Mesenchymal stem cell (in vitro differentiated cells and primary cell): ENCODE measurements around the gene VTI1B.
"Not testable (repeated sequence)": the region's sequence is repeated elsewhere in the genome, so short reads cannot be mapped to it uniquely, and the experiment has no call there.

Experiments used
- DNase-seq: peaks from one replicate; pipeline ENCODE4 v3.0.0-alpha.2; 2013
- H2AFZ ChIP-seq: one replicate; pipeline ENCODE4 v1.6.1; 2013; ENCODE audit warnings: low read depth, mild to moderate bottlenecking, control low read depth, inconsistent platforms, low read length, moderate library complexity
- H2AK5ac ChIP-seq: 2 replicates; pipeline ENCODE4 v1.6.1; 2013; ENCODE audit warnings: low read length, moderate library complexity, mild to moderate bottlenecking, inconsistent platforms; ENCODE audit not compliant: severe bottlenecking
- H2BK120ac ChIP-seq: one replicate; pipeline ENCODE4 v1.6.1; 2013; ENCODE audit warnings: low read depth, mild to moderate bottlenecking, inconsistent platforms, low read length, moderate library complexity
- H2BK12ac ChIP-seq, 2 experiments: one replicate each; pipeline ENCODE4 v1.6.1; 2013; ENCODE audit warnings: inconsistent platforms in 2 of 2, low read length in 2 of 2, mild to moderate bottlenecking in 2 of 2, moderate library complexity in 2 of 2, control low read depth in 1 of 2
- H2BK15ac ChIP-seq: one replicate; pipeline ENCODE4 v1.6.1; 2013; ENCODE audit warnings: mild to moderate bottlenecking, low read depth, inconsistent platforms; ENCODE audit not compliant: poor library complexity, severe bottlenecking
- H2BK5ac ChIP-seq: 2 replicates; pipeline ENCODE4 v1.6.1; 2013; ENCODE audit warnings: low read depth, mild to moderate bottlenecking, low read length, control low read depth, inconsistent platforms; ENCODE audit not compliant: poor library complexity, severe bottlenecking
- H3K14ac ChIP-seq, 2 experiments: one replicate each; pipeline ENCODE4 v1.6.1; 2013; ENCODE audit warnings: inconsistent platforms in 2 of 2, low read length in 2 of 2, control low read depth in 1 of 2, mild to moderate bottlenecking in 1 of 2, moderate library complexity in 1 of 2
- H3K18ac ChIP-seq, 2 experiments: one replicate each; pipeline ENCODE4 v1.6.1; 2013; ENCODE audit warnings: inconsistent platforms in 2 of 2, low read length in 2 of 2, control low read depth in 1 of 2, low read depth in 1 of 2, mild to moderate bottlenecking in 1 of 2
- H3K23ac ChIP-seq, 2 experiments: one replicate each; pipeline ENCODE4 v1.6.1; 2013; ENCODE audit warnings: inconsistent platforms in 2 of 2, low read length in 2 of 2, mild to moderate bottlenecking in 2 of 2, moderate library complexity in 2 of 2, control low read depth in 1 of 2
- H3K27ac ChIP-seq: 2 replicates; pipeline ENCODE4 v1.5.1; 2013; ENCODE audit warnings: mild to moderate bottlenecking, moderate library complexity, low read length, control low read depth, inconsistent platforms; ENCODE audit not compliant: poor library complexity, severe bottlenecking
- H3K27me3 ChIP-seq, 2 experiments: 2 replicates each; pipeline versions ENCODE4 v1.6.1 to v1.7.0; 2013; ENCODE audit warnings: low read length in 2 of 2, mild to moderate bottlenecking in 2 of 2, moderate library complexity in 2 of 2, control low read depth in 1 of 2, inconsistent platforms in 1 of 2; ENCODE audit not compliant: control insufficient read depth in 1 of 2, insufficient read depth in 1 of 2
- H3K36me3 ChIP-seq, 2 experiments: 2 replicates each; pipeline versions ENCODE4 v1.6.1 to v1.7.0; 2013; ENCODE audit warnings: low read length in 2 of 2, control low read depth in 1 of 2, inconsistent platforms in 1 of 2, low read depth in 1 of 2, mild to moderate bottlenecking in 1 of 2; ENCODE audit not compliant: insufficient read depth in 2 of 2, control insufficient read depth in 1 of 2
- H3K4ac ChIP-seq, 2 experiments: one replicate each; pipeline ENCODE4 v1.6.1; 2013; ENCODE audit warnings: inconsistent platforms in 2 of 2, low read length in 2 of 2, mild to moderate bottlenecking in 2 of 2, moderate library complexity in 2 of 2, control low read depth in 1 of 2, low read depth in 1 of 2
- H3K4me1 ChIP-seq: 2 replicates; pipeline ENCODE4 v1.6.1; 2013; ENCODE audit warnings: low read depth, low read length, control low read depth; ENCODE audit not compliant: control insufficient read depth, insufficient read depth
- H3K4me2 ChIP-seq: 2 replicates; pipeline ENCODE4 v1.6.1; 2013; ENCODE audit warnings: low read length, mild to moderate bottlenecking, inconsistent platforms; ENCODE audit not compliant: poor library complexity, severe bottlenecking
- H3K4me3 ChIP-seq, 2 experiments: 2 replicates each; pipeline versions ENCODE4 v1.5.1 to v1.7.0; 2013; ENCODE audit warnings: low read length in 2 of 2, mild to moderate bottlenecking in 2 of 2, control low read depth in 1 of 2, low read depth in 1 of 2; ENCODE audit not compliant: insufficient read depth in 1 of 2
- H3K79me1 ChIP-seq: replicated peaks from 2 replicates; pipeline ENCODE4 v1.6.1; 2013; ENCODE audit warnings: mild to moderate bottlenecking, control low read depth, low read length, inconsistent platforms; ENCODE audit not compliant: poor library complexity, severe bottlenecking
- H3K9ac ChIP-seq: 2 replicates; pipeline ENCODE4 v1.7.0; 2013; ENCODE audit warnings: mild to moderate bottlenecking, low read length, moderate library complexity
- H3K9me3 ChIP-seq: 2 replicates; pipeline ENCODE4 v1.7.0; 2013; ENCODE audit warnings: mild to moderate bottlenecking, low read length; ENCODE audit not compliant: control insufficient read depth
- H4K8ac ChIP-seq: one replicate; pipeline ENCODE4 v1.6.1; 2013; ENCODE audit warnings: inconsistent platforms, mild to moderate bottlenecking, low read length, moderate library complexity
- H4K91ac ChIP-seq: one replicate; pipeline ENCODE4 v1.6.1; 2013; ENCODE audit warnings: mild to moderate bottlenecking, low read length, inconsistent platforms
- WGBS: methylation state at CpG from one replicate; pipeline ENCODE4 v1.1.7; 2013; ENCODE audit warnings: mixed read lengths; 5-methylcytosine and 5-hydroxymethylcytosine counted together

The VTI1B gene

GRCh38 chr14:67709796-67710195 is 35.4 kb upstream of the VTI1B start:
- not testable (repeated sequence) for H3K4me2 ChIP-seq, H3K9ac ChIP-seq, H2BK120ac ChIP-seq, H2AK5ac ChIP-seq, H3K18ac ChIP-seq, H3K79me1 ChIP-seq, H3K23ac ChIP-seq, H3K4ac ChIP-seq, H2AFZ ChIP-seq, H3K9me3 ChIP-seq, H4K91ac ChIP-seq, DNase-seq, H3K4me3 ChIP-seq, H3K14ac ChIP-seq, H3K27ac ChIP-seq, H3K36me3 ChIP-seq, H3K4me1 ChIP-seq, H2BK5ac ChIP-seq, H3K27me3 ChIP-seq, H2BK12ac ChIP-seq, H4K8ac ChIP-seq, H2BK15ac ChIP-seq
- 65% methylated on average over 1 of the region's 1 CpG for WGBS

GRCh38 chr14:67709346-67709745 is 34.9 kb upstream of the VTI1B start:
- H3K4me2 ChIP-seq, H2BK5ac ChIP-seq, H3K27me3 ChIP-seq, H3K9ac ChIP-seq, H3K14ac ChIP-seq, H3K4me3 ChIP-seq, DNase-seq, H3K18ac ChIP-seq, H3K4me1 ChIP-seq, H3K9me3 ChIP-seq, H3K27ac ChIP-seq, H2BK15ac ChIP-seq, H4K91ac ChIP-seq, H2BK12ac ChIP-seq, H2AK5ac ChIP-seq, H4K8ac ChIP-seq, H3K4ac ChIP-seq, H2BK120ac ChIP-seq, H3K79me1 ChIP-seq, H3K36me3 ChIP-seq, H2AFZ ChIP-seq, H3K23ac ChIP-seq: not testable (repeated sequence)

DNA sequence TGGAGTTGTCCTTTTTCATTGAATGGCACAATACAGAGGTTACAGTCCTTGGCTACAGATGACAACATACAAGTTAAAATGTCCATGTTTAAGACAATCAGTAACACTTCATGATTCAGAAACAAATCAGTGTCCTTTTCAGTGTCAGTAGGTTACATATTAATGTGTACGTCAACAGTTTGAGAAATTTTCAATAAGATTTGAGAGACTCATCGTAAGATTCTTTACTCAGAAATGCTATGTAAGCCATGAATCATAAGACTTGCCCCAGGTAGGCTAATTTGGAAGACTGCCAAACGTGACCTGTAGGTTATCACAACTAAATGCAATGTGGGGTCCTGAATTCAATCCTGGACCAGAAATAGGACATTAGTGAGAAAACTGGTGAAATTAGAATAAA is 30.8 kb upstream of the VTI1B start:
- Histone ChIP-seq H3K4me3 (no peak overlapping the region), H3K23ac (no peak overlapping the region), H2BK120ac (no peak overlapping the region), H3K9ac (no peak overlapping the region), H3K27me3 (no peaks in the 10 kb centered on the region), H2BK12ac (no peak overlapping the region), H2AFZ (no peak overlapping the region), H3K14ac (no peak overlapping the region), H3K9me3 (no peaks in the 10 kb centered on the region), H4K8ac (no peak overlapping the region), H3K4me1 (no peaks in the 10 kb centered on the region), H2AK5ac (no peak overlapping the region), H3K4ac (no peak overlapping the region), H2BK15ac (no peak overlapping the region), H3K18ac (no peak overlapping the region), H4K91ac (no peak overlapping the region), H2BK5ac (no peak overlapping the region), H3K79me1 (no peaks in the 10 kb centered on the region), H3K4me2 (no peak overlapping the region), H3K36me3 (no peaks in the 10 kb centered on the region), H3K27ac (no peak overlapping the region)
- WGBS: 64% methylated on average over 3 of the region's 3 CpGs
- no peak for DNase-seq

DNA sequence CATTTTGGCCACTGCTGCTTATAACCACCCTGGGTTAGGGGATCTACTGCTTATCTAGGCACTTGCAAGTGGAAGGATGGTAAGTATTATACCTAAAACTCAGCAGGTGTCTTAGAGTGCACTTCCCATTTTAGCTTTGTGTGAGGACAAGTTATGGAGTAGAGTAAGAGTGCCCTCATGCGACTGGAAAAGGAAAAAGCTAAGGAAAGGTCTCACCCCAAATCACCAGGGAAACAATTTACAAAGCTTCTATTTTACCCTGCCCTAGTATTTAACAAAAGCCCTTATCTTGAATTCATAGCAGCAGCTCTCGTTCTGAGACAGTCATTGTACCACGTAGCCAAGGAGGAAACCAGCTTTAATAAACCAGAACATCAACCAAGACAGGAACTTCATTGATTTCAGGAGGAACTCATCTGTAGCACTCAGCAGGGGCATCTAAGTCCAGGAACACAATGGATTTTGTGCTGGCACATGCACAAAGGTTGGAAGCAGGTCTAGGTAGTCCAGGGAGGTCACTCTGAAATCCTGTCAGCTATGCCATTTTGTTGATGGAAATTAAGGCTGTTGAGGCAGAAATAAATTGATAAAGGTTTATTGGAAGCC is 30.2 kb upstream of the VTI1B start:
- H3K9me3 ChIP-seq: no peaks in the 10 kb centered on the region
- H3K4me2 ChIP-seq: no peak overlapping the region
- no peak overlapping the region for H4K8ac ChIP-seq
- no peak overlapping the region for H3K4me3 ChIP-seq
- no peaks in the 10 kb centered on the region for H3K27me3 ChIP-seq
- no peak overlapping the region for H4K91ac ChIP-seq
- H3K9ac ChIP-seq: no peak overlapping the region
- H2BK12ac ChIP-seq: no peak overlapping the region
- no peak overlapping the region for H3K14ac ChIP-seq
- no peak overlapping the region for H2AFZ ChIP-seq
- no peaks in the 10 kb centered on the region for H3K79me1 ChIP-seq
- H3K23ac ChIP-seq: no peak overlapping the region
- H3K18ac ChIP-seq: no peak overlapping the region
- no peak overlapping the region for H2BK15ac ChIP-seq
- no peak overlapping the region for H3K27ac ChIP-seq
- 0% methylated on average over 3 of the region's 3 CpGs for WGBS
- no peak overlapping the region for H2AK5ac ChIP-seq
- H3K36me3 ChIP-seq: no peaks in the 10 kb centered on the region
- no peak overlapping the region for H2BK120ac ChIP-seq
- H3K4ac ChIP-seq: no peak overlapping the region
- DNase-seq: peak; percentile 62
- H2BK5ac ChIP-seq: no peak overlapping the region
- H3K4me1 ChIP-seq: no peaks in the 10 kb centered on the region
